Ovary (tissue), 9 donors: Measurements from ENCODE around the gene VARS1. TPM values are rescaled to one million over a fixed set of nuclear protein-coding genes. Genes with fewer than 3 reads are reported as not detected.
A peak's percentile ranks its signal among the peaks of the same experiment; 100 is the strongest.

Experiments
- DNase-seq, 5 donors: peaks; one replicate each; pipeline ENCODE4 v3.0.0-alpha.2; 2019 to 2020
- H3K27ac ChIP-seq, 2 donors: fragments of 200-600 bp; one replicate each; pipeline versions ENCODE4 v1.5.1 to v1.8.0; 2019 to 2022
- H3K27me3 ChIP-seq: fragments of 200-600 bp; one replicate; pipeline ENCODE4 v1.8.0; 2022
- H3K36me3 ChIP-seq: fragments of 200-600 bp; sonication (generic); one replicate; pipeline ENCODE4 v1.5.1; 2019
- H3K4me1 ChIP-seq: one replicate; pipeline ENCODE4 v1.8.1; 2013; ENCODE audit warnings: mild to moderate bottlenecking, moderate library complexity; ENCODE audit not compliant: insufficient read depth
- H3K4me3 ChIP-seq: fragments of 200-600 bp; sonication (generic); one replicate; pipeline ENCODE4 v1.5.1; 2017
- H3K9me3 ChIP-seq, 2 donors: fragments of 200-600 bp in 1 of 2; sonication (generic) in 1 of 2; one replicate each; pipeline versions ENCODE4 v1.5.1 to v1.8.1; 2013 to 2019; ENCODE audit warnings: mild to moderate bottlenecking in 1 of 2, moderate library complexity in 1 of 2
- EP300 ChIP-seq: sonication (generic); formaldehyde crosslinking; IDR thresholded peaks from one replicate; pipeline ENCODE4 v1.6.1; 2017; ENCODE audit warnings: antibody characterized with exemption
- POLR2A ChIP-seq: fragments of 450-650 bp; IDR thresholded peaks from one replicate; pipeline ENCODE4 v1.6.1; 2017; ENCODE audit warnings: antibody characterized with exemption, mild to moderate bottlenecking, moderate library complexity
- WGBS, 3 donors: extraction: QIAGEN DNeasy Blood & Tissue Kit in 1 of 3; methylation state at CpG; one replicate each; pipeline versions ENCODE4 v1.1.5 to v1.1.7; 2013 to 2017; 5-methylcytosine and 5-hydroxymethylcytosine counted together
- intact Hi-C, 4 donors: fragments of 100-400 bp; cut with DNase I; formaldehyde crosslinking; loops; one replicate each; pipeline versions ENCODE4 v1.11.0 to v1.15.1; 2022 to 2023
- polyA plus RNA-seq, 2 donors: library from polyadenylated mRNA; stranded (reverse); fragments of 200-250 nt in 1 of 2; fragments of 350-450 nt in 1 of 2; fragmentation: Illumina TruSeq in 1 of 2; extraction: RNeasy Lipid Tissue Mini Kit (QIAGEN cat#74804) in 1 of 2; gene quantifications; one replicate each; pipeline ENCODE4 v1.2.3, GENCODE V29; 2013 to 2014
- total RNA-seq, 7 donors: library from RNA; depleted of rRNA in 2 of 7; stranded (reverse); fragments of >200 nt in 2 of 7; fragmentation: NEBNext Ultra II Directional in 3 of 7; extraction: Animal tissue kit (Norgen Biotek cat#: 25700) in 3 of 7; gene quantifications; one replicate each; pipeline versions ENCODE4 v1.1.0 to v1.2.4, GENCODE V29; 2016 to 2023
- TF ChIP-seq, protein P1 (sequence below), 3 donors: fragments of 450-650 bp in 2 of 3; fragments of 200-600 bp in 1 of 3; IDR thresholded peaks; one replicate each; pipeline versions ENCODE4 v1.5.1 to v1.8.0; 2016 to 2022; ENCODE audit warnings: antibody characterized with exemption in 3 of 3, mild to moderate bottlenecking in 1 of 3
- donor health status: DM: no; HTN: no; CAD: no; lungs with moderate emphysema.
- donor health status: DM: no; HTN: no; CAD: no.
- donor health status: Bipolar disorder and iron deficiency.
- donor health status: DM: yes; HTN: yes; CAD: no.
- donor health status: DM: no; HTN: no; CAD: no.
- donor health status: DM: yes; HTN: yes; CAD: no.

Gene VARS1
- total and polyA plus RNA-seq, 9 donors = 16.0 to 73.6 (median 43.8) TPM

GRCh38 chr6:31777667-31778050, 17.9 kb downstream of the VARS1 start:
- Histone ChIP-seq H3K9me3 (no peaks in the 10 kb centered on the region), H3K27me3 (no peaks in the 10 kb centered on the region), H3K36me3 (no peaks in the 10 kb centered on the region), H3K4me3 (no peak overlapping the region), H3K27ac (peak overlapping the region; percentile 22 to 33), H3K4me1 (peaks cover 11% of the 10 kb centered on the region)
- intact Hi-C loops = no loop called here
- DNase-seq = no peak
- TF ChIP-seq POLR2A (no peak), EP300 (no peak)
- TF ChIP-seq, protein P1, sequence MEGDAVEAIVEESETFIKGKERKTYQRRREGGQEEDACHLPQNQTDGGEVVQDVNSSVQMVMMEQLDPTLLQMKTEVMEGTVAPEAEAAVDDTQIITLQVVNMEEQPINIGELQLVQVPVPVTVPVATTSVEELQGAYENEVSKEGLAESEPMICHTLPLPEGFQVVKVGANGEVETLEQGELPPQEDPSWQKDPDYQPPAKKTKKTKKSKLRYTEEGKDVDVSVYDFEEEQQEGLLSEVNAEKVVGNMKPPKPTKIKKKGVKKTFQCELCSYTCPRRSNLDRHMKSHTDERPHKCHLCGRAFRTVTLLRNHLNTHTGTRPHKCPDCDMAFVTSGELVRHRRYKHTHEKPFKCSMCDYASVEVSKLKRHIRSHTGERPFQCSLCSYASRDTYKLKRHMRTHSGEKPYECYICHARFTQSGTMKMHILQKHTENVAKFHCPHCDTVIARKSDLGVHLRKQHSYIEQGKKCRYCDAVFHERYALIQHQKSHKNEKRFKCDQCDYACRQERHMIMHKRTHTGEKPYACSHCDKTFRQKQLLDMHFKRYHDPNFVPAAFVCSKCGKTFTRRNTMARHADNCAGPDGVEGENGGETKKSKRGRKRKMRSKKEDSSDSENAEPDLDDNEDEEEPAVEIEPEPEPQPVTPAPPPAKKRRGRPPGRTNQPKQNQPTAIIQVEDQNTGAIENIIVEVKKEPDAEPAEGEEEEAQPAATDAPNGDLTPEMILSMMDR (IDR thresholded peaks at IDR 0.05) = no peak
- WGBS, 3 donors = 92 to 94% (median 93%) methylated on average over 5 of the region's 5 CpGs

DNA sequence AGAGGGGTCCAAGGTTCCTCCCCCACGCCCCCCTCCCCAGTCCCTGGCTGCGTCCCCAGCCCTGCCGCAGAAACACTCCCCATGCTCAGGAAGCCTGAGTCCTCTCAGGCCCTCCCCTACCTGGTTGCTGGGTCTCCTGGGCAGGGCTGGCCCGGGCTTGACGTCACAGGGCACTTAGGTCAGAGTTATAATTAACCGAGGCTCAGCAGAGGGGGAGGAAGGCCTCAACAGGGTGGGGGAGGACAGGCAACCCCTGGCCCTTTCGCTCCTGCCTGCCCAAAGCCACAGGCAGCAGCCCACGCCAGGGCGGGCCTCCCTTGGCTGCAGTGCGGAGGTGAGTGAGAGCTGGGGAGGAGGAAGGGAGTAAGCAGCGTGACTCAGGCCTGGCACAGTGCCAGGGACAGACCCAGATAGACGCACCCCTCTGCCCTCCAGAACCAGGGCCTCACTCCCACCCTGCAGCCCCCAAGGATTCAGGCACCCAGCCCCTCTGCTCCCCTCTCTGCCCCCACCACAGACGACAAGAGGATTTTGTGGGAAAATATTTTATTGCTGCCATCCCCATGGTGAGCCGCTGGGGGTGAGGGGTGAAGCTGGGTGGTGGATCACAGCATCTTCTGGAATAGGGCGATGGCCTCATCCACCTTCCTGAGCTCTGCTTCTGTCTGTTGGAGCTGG, 18.4 kb downstream of the VARS1 start, which contains the start of gene VWA7:
Gene VWA7, minus strand, starts transcription at position 340 of the 678 bp plus-strand sequence. CDS start 549 bp downstream, outside the sequence.
- TF ChIP-seq EP300 (no peak), POLR2A (no peak)
- TF ChIP-seq, protein P1 (IDR thresholded peaks at IDR 0.05) = no peak
- 8 to 12% (median 9%) methylated on average over 15 of the region's 15 CpGs for WGBS, 3 donors
- intact Hi-C loops = no loop called here
- Histone ChIP-seq H3K4me1 (peaks cover 11% of the 10 kb centered on the region), H3K27me3 (no peaks in the 10 kb centered on the region), H3K36me3 (no peaks in the 10 kb centered on the region), H3K9me3 (no peaks in the 10 kb centered on the region), H3K4me3 (no peak within 1 kb of the TSS), H3K27ac (peak within 1 kb of the TSS; percentile 22 to 33)
- DNase-seq = peak; percentile 75 to 87 (median 84)

DNA sequence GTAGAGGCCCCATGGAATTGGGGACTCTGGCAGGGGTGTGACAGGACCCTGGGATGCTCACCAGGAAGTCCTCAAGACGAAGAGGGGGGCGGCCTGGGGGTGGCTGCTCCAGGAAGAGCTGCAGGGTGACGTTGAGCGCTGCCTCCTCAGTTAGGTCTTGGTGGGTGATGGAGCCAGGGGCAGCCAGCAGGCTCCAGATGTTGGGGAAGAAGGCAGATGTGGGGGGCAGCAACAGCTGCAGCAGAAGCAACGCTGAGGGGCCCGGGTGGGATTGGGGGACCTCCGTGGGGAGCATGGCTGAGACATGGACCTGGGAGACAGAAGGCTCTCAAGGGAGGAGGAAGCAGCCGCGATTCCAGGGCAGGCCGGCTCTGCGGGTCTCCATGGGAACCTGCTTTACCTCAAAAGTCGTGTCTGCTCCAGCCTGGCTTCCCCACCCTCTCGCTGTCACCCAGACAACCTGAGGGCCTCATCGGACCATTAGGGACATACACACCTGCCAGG, 19.0 kb downstream of the VARS1 start:
- Histone ChIP-seq H3K4me3 (no peak overlapping the region), H3K36me3 (no peaks in the 10 kb centered on the region), H3K9me3 (no peaks in the 10 kb centered on the region), H3K27ac (peak overlapping the region; percentile 9 to 14), H3K27me3 (no peaks in the 10 kb centered on the region), H3K4me1 (peaks cover 11% of the 10 kb centered on the region)
- intact Hi-C loops = no loop called here
- WGBS, 3 donors = 23 to 35% (median 27%) methylated on average over 14 of the region's 14 CpGs
- DNase-seq = no peak
- TF ChIP-seq, protein P1 (IDR thresholded peaks at IDR 0.05) = no peak
- TF ChIP-seq POLR2A (no peak), EP300 (no peak)

GRCh38 chr6:31775633-31776484, 19.7 kb downstream of the VARS1 start:
- Histone ChIP-seq H3K27me3 (no peaks in the 10 kb centered on the region), H3K27ac (peak overlapping the region in 1 of 2 donors; percentile 9), H3K4me3 (no peak overlapping the region), H3K4me1 (peaks cover 11% of the 10 kb centered on the region), H3K9me3 (no peaks in the 10 kb centered on the region), H3K36me3 (no peaks in the 10 kb centered on the region)
- 88 to 93% (median 91%) methylated on average over 32 of the region's 32 CpGs for WGBS, 3 donors
- peak in 1 of 5 donors; percentile 39 for DNase-seq
- TF ChIP-seq POLR2A = no peak
- TF ChIP-seq EP300 = no peak
- TF ChIP-seq, protein P1 (IDR thresholded peaks at IDR 0.05) = no peak
- intact Hi-C loops = no loop called here
